Measurements from ENCODE around the gene RORC.

DNA sequence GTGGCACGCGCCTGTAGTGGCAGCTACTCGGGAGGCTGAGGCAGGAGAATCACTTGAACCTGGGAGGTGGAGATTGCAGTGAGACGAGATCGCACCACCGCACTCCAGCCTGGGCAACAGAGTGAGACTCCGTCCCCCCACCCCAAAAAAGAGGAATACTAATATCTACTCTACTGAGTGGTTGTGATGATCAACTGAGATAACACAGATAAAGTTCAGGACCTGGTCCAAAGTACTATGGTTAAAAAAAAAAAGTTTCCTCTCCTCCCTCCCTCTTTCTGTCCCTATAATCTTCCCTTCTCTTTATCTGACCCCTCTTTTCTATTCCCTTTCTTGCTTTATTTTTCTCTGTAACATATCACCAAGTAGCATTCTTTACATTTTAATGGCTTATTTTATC lies 4.0 kb upstream of the RORC start:
- TF ChIP-seq EZH2phosphoT487 (IDR thresholded peaks at IDR 0.05; ENCODE audit: borderline replicate concordance, low read depth) (no peak), ELF1 (IDR thresholded peaks at IDR 0.05) (no peak), MEF2A (IDR thresholded peaks at IDR 0.05; ENCODE audit: borderline replicate concordance, low read depth) (no peak)

Measured in SK-N-SH (cell line).